ENCODE data around the gene B3GNT5. TPM values are rescaled to one million over a fixed set of nuclear protein-coding genes. Genes with fewer than 3 reads are reported as not detected.
"Not testable (repeated sequence)": the region's sequence is repeated elsewhere in the genome, so short reads cannot be mapped to it uniquely, and the experiment has no call there.

B3GNT5 gene
- total RNA-seq, 1 donor from 2014 or later = 2.9 TPM

DNA sequence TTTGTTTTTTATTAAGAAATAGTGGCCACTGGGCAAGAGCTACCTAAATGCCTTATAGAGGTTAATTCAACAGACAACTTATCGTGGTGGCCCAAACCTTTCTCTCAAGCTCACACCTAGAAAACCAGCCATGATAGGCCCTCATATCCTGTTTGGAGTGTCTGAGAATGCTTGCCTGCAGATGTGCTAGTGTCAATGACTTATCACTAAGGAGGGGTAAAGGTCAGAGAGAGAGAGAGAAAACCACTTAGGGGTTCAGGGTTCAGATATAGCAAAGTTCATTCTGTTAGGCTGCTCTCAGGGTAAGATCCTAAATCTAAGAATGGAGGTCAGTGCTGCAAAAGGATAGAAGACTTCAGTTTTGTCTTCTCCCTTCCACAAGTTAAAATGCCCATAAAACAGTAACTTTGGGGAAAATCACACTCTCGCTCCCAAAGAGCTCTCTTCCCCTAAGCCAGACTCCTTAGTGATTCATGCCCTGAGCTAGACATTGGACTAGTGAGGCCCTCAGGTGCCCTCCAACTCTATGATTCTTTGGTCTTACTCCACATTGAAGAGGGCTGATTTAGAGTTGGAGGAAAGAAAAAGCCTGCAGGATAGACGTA lies 30.3 kb upstream of the B3GNT5 start:
- TF ChIP-seq, protein P1, sequence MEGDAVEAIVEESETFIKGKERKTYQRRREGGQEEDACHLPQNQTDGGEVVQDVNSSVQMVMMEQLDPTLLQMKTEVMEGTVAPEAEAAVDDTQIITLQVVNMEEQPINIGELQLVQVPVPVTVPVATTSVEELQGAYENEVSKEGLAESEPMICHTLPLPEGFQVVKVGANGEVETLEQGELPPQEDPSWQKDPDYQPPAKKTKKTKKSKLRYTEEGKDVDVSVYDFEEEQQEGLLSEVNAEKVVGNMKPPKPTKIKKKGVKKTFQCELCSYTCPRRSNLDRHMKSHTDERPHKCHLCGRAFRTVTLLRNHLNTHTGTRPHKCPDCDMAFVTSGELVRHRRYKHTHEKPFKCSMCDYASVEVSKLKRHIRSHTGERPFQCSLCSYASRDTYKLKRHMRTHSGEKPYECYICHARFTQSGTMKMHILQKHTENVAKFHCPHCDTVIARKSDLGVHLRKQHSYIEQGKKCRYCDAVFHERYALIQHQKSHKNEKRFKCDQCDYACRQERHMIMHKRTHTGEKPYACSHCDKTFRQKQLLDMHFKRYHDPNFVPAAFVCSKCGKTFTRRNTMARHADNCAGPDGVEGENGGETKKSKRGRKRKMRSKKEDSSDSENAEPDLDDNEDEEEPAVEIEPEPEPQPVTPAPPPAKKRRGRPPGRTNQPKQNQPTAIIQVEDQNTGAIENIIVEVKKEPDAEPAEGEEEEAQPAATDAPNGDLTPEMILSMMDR (IDR thresholded peaks at IDR 0.05; ENCODE audit: partially characterized antibody, unreplicated experiment) = no peak
- Mint-ChIP-seq H3K9me3 (ENCODE audit: unreplicated experiment) (no peaks in the 10 kb centered on the region), H3K27me3 (ENCODE audit: unreplicated experiment) (no peaks in the 10 kb centered on the region), H3K36me3 (ENCODE audit: unreplicated experiment) (no peaks in the 10 kb centered on the region), H3K4me1 (ENCODE audit: low read depth, unreplicated experiment) (peaks cover 9% of the 10 kb centered on the region), H3K4me3 (ENCODE audit: unreplicated experiment) (no peak overlapping the region), H3K27ac (ENCODE audit: unreplicated experiment) (no peak overlapping the region)
- no peak for DNase-seq

DNA sequence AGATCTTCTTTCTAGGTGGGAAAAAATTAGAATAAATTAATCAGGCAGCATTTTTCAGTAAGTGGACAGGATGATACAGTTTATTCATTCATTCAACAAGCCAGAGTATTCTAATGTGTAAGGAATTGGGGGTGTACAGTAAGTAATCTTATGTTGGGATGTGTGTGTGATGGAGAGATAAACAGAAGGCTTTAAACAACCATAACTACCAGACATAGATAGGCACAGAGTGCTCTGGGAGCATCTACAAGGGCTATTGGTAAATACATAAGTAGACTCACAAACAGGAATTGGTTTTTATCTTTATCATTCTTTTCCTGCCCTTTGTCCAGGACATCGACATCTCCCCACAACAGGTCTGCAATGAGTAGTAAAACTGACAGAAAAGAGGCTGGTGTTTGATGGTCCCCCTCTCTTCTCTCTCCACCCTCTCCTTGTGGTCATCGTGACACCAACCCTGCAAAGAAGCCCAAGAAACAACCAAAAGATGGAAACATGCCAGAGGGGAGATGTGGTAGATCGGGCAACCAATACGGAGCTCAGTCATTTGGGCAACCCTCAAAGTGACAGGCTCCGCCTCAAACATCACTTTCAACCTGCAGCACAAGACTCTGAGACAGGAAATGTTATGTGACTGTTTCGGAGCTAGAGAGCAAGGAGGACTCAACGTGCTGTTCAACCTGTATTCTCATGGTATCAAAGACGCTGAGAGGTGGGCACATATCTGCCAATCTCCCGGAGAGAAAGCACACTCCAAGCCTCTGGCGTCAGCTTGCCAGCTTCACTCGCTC lies 28.7 kb upstream of the B3GNT5 start:
- H3K4me3 Mint-ChIP-seq (ENCODE audit: unreplicated experiment) = no peak overlapping the region
- no peaks in the 10 kb centered on the region for H3K27me3 Mint-ChIP-seq (ENCODE audit: unreplicated experiment)
- H3K4me1 Mint-ChIP-seq (ENCODE audit: low read depth, unreplicated experiment) = peaks cover 9% of the 10 kb centered on the region
- TF ChIP-seq, protein P1 (IDR thresholded peaks at IDR 0.05; ENCODE audit: partially characterized antibody, unreplicated experiment) = no peak
- no peaks in the 10 kb centered on the region for H3K9me3 Mint-ChIP-seq (ENCODE audit: unreplicated experiment)
- H3K27ac Mint-ChIP-seq (ENCODE audit: unreplicated experiment) = no peak overlapping the region
- H3K36me3 Mint-ChIP-seq (ENCODE audit: unreplicated experiment) = no peaks in the 10 kb centered on the region
- no peak for DNase-seq

DNA sequence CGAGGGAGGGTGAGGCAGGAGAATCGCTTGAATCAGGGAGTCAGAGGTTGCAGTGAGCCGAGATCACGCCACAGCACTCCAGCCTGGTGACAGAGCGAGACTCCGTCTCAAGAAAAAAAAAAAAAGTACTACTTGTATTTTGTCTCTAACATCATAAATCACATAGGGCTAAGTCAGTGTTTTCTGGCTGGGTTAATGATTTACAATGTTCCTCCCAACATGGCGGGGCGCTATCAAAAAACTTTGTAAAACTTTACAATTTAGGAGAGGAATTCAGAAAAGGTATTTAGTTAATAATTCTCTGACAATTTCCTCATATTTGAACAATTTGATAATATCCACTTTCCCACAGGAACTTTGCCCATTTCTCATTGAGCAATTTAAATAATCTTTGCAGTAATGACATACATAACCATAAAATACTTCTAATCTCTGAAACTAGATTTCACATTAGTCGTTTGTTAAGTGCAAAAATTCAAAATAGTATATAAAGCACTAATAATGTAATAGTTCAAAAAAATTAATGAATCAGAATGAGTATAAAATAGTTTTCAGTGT lies 26.6 kb upstream of the B3GNT5 start:
- Mint-ChIP-seq H3K4me3 (ENCODE audit: unreplicated experiment) (no peak overlapping the region), H3K27ac (ENCODE audit: unreplicated experiment) (no peak overlapping the region), H3K9me3 (ENCODE audit: unreplicated experiment) (no peaks in the 10 kb centered on the region), H3K36me3 (ENCODE audit: unreplicated experiment) (no peaks in the 10 kb centered on the region), H3K27me3 (ENCODE audit: unreplicated experiment) (no peaks in the 10 kb centered on the region), H3K4me1 (ENCODE audit: low read depth, unreplicated experiment) (peaks cover 5% of the 10 kb centered on the region)
- TF ChIP-seq, protein P1 (IDR thresholded peaks at IDR 0.05; ENCODE audit: partially characterized antibody, unreplicated experiment) = no peak
- DNase-seq = no peak

DNA sequence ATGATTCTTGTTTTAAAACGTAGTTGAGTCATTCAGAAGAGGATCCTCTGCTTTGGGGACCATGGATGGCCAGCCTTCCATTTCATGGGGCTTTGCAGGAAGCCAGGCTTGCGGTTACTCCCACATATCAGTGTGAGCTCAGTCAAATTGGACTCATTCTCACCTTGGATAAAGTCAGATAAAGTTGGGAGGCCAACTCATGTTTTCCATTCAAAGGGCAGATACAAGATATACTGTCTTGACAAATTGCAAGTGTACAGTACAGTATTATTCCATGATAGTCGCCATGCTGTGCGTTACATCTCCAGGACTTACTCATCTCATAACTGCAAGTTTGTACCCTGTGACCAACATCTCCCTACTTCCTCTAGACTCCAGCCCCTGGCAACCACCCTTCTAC lies 25.5 kb upstream of the B3GNT5 start:
- Mint-ChIP-seq H3K27ac (ENCODE audit: unreplicated experiment) (no peak overlapping the region), H3K27me3 (ENCODE audit: unreplicated experiment) (no peaks in the 10 kb centered on the region), H3K4me1 (ENCODE audit: low read depth, unreplicated experiment) (peaks cover 5% of the 10 kb centered on the region), H3K36me3 (ENCODE audit: unreplicated experiment) (no peaks in the 10 kb centered on the region), H3K9me3 (ENCODE audit: unreplicated experiment) (no peaks in the 10 kb centered on the region), H3K4me3 (ENCODE audit: unreplicated experiment) (no peak overlapping the region)
- TF ChIP-seq, protein P1 (IDR thresholded peaks at IDR 0.05; ENCODE audit: partially characterized antibody, unreplicated experiment) = no peak
- no peak for DNase-seq

DNA sequence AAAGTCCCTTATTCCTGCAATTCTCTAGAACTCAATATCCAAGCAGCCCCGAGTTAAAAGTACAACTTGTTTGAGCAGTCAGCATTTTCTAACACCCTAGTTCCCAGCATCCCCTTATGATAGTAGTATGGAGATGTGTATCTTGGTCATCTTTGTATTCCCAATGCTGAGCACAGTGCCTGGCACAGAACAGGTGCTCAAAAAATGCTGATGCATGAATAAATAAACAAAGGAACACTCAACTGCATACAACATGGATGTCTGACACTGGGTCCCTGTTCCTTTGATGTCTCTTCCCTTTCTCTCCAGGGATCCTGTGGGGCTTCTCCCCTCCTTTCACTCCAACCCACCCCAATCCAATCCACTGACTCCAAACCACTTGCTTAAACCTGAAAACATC lies 23.9 kb upstream of the B3GNT5 start:
- no peaks in the 10 kb centered on the region for H3K27me3 Mint-ChIP-seq (ENCODE audit: unreplicated experiment)
- H3K4me1 Mint-ChIP-seq (ENCODE audit: low read depth, unreplicated experiment) = no peaks in the 10 kb centered on the region
- no peak overlapping the region for H3K4me3 Mint-ChIP-seq (ENCODE audit: unreplicated experiment)
- no peaks in the 10 kb centered on the region for H3K36me3 Mint-ChIP-seq (ENCODE audit: unreplicated experiment)
- H3K27ac Mint-ChIP-seq (ENCODE audit: unreplicated experiment) = no peak overlapping the region
- no peaks in the 10 kb centered on the region for H3K9me3 Mint-ChIP-seq (ENCODE audit: unreplicated experiment)
- DNase-seq = no peak
- TF ChIP-seq, protein P1 (IDR thresholded peaks at IDR 0.05; ENCODE audit: partially characterized antibody, unreplicated experiment) = no peak

DNA sequence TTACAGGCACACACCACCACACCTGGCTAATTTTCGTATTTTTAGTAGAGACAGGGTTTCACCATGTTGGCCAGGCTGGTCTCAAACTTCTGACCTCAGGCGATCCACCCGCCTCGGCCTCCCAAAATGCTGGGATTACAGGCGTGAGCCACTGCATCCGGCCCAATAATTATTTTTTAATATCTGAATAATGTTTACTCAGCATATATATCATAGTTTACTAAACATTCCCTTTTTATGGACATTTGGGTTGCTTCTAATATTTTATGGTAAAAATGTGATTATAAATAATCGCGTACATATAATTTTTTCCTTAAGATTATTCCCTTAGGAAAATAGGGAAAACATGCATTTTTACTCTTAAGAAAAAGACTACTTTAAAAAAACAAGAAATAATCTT lies 22.8 kb upstream of the B3GNT5 start:
- not testable (repeated sequence) for H3K9me3 Mint-ChIP-seq (ENCODE audit: unreplicated experiment); H3K4me1 Mint-ChIP-seq (ENCODE audit: low read depth, unreplicated experiment); H3K36me3 Mint-ChIP-seq (ENCODE audit: unreplicated experiment); H3K4me3 Mint-ChIP-seq (ENCODE audit: unreplicated experiment); H3K27me3 Mint-ChIP-seq (ENCODE audit: unreplicated experiment); H3K27ac Mint-ChIP-seq (ENCODE audit: unreplicated experiment); DNase-seq
